ENCODE measurements around the gene SKI. TPM values are rescaled to one million over a fixed set of nuclear protein-coding genes. Genes with fewer than 3 reads are reported as not detected.

Gene SKI
- total and polyA plus RNA-seq, 2 of the 4 experiments (the other 2 are of a cell fraction): 2.3 to 20.1 TPM

DNA sequence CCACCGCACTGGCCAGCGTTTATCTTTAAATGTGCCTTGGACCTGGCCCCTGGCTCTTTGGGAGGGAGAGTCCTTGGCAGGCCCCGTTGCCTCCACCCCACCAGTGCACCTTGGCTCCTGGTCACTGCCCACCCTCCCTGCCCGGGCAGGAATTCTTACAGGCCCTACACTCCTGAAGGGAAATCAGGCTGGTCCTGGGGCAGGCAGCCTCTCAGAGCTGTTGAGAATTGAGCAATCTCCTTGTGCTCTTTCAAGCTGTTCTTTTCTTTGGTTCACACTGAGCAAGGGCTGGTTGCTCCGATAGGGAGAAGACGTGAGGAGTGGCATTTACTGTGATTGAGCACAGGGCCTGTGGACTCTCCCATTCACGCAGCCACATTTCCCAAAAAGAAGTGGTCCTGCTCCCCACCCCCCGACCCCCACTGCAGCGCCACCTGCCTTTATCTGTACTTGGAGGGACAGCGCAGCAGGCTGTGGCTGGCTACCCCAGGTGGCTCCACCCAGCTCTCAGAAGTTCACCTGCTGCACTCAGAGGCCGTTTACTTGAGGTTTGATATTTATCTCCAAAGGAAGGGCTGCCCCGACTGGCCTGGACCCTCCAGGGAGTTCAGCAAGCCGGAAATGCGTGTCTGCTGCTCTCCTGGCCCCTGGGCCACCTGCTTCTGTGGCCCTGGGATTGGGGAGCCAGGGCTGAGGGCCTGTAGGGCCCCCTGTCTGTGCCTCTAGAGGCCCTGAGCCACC lies 47.8 kb downstream of the SKI start:
- H3K9ac ChIP-seq (ENCODE audit: low read depth, low read length): no peak overlapping the region
- no peak overlapping the region; the same call in 1 of the 2 replicates for H4K91ac ChIP-seq (ENCODE audit: insufficient read depth, low read depth, low read length)
- no peak overlapping the region for H3K56ac ChIP-seq (ENCODE audit: extremely low read depth, insufficient read depth, low read length)
- peaks cover 66% of the 10 kb centered on the region for H3K4me1 ChIP-seq (ENCODE audit: control insufficient read depth, insufficient read depth, low read length)
- dilution Hi-C loops (cut with HindIII; ENCODE audit: low sequenced_read_pairs, unreplicated experiment): no loop called here
- CTCF ChIA-PET: interaction anchor here (1.4 kb wide), 1 partner anchor 167 kb away, joined by 3 read pairs; no protein-coding TSS in a partner anchor
- no peak overlapping the region for H4K8ac ChIP-seq (ENCODE audit: low read depth in 2 of 2, low read length in 2 of 2)
- H3K79me1 ChIP-seq (ENCODE audit: low read depth in 1 of 2, low read length in 2 of 2): peaks cover 13 to 83% of the 10 kb centered on the region in 2 experiments
- no peak overlapping the region for H3K18ac ChIP-seq (ENCODE audit: low read depth, low read length)
- H3K23ac ChIP-seq (ENCODE audit: low read depth, low read length): no peak overlapping the region
- H2AFZ ChIP-seq (replicated peaks; ENCODE audit: low read length, poor library complexity): peak overlapping the region; percentile 41
- H2BK20ac ChIP-seq (ENCODE audit: low read depth, low read length): no peak overlapping the region
- in situ Hi-C loops (cut with MboI; ENCODE audit: low sequenced_read_pairs): no loop called here
- H2BK5ac ChIP-seq (ENCODE audit: low read depth, low read length, poor library complexity, severe bottlenecking): peak overlapping the region; percentile 53
- POLR2A ChIA-PET (ENCODE audit: unreplicated experiment): no interaction called here
- peak overlapping the region; percentile 63 for H3K4ac ChIP-seq (ENCODE audit: low read depth, low read length)
- peaks cover 6% of the 10 kb centered on the region for H3K36me3 ChIP-seq (ENCODE audit: control insufficient read depth, insufficient read depth, low read length)
- H3K9me3 ChIP-seq (ENCODE audit: control insufficient read depth, insufficient read depth, low read length): no peaks in the 10 kb centered on the region
- peak overlapping the region; percentile 68; the same call in 1 of the 2 replicates for H2AK5ac ChIP-seq (ENCODE audit: low read depth, low read length)
- intact Hi-C loops (cut with micrococcal nuclease): loop anchor here (5.0 kb wide), 1 partner anchor 44 kb away; no protein-coding TSS in a partner anchor
- no peak overlapping the region for H3K4me3 ChIP-seq (ENCODE audit: insufficient read depth, low read depth, low read length)
- H3K27ac ChIP-seq (ENCODE audit: insufficient read depth, low read length): peak overlapping the region; percentile 60
- peaks cover 40% of the 10 kb centered on the region for H3K9me1 ChIP-seq (ENCODE audit: insufficient read depth, low read length)
- H2BK120ac ChIP-seq (ENCODE audit: low read depth, low read length): no peak overlapping the region
- peak overlapping the region; percentile 91 for H2AK9ac ChIP-seq (replicated peaks; ENCODE audit: low read depth, low read length, poor library complexity)
- no TSS peak for BruUV-seq (replicated peaks)
- H4K5ac ChIP-seq (ENCODE audit: low read depth, low read length): no peak overlapping the region
- no peak for TF ChIP-seq RCOR1 (IDR thresholded peaks at IDR 0.05; ENCODE audit: insufficient replicate concordance, low read length)
- no peak for TF ChIP-seq MAFK (IDR thresholded peaks at IDR 0.05; ENCODE audit: low read depth, low read length)
- peak; percentile 92 for TF ChIP-seq CEBPB (IDR thresholded peaks at IDR 0.05; ENCODE audit: low read depth, low read length)
- H3K14ac ChIP-seq (replicated peaks; ENCODE audit: low read depth, low read length): no peak overlapping the region
- H2BK15ac ChIP-seq (ENCODE audit: low read depth, low read length): no peak overlapping the region
- no peaks in the 10 kb centered on the region for H3K27me3 ChIP-seq (ENCODE audit: control insufficient read depth, insufficient read depth, low read length)
- DNase-seq (peak; percentile 49), ATAC-seq (ENCODE audit: low read depth) (peak; percentile 22; the same call in 1 of the 2 replicates)
- WGBS, 2 experiments (ENCODE audit: extremely low coverage in 2 of 2, insufficient read length in 1 of 2): 67% methylated on average over 3 of the region's 14 CpGs; no CpG with 5 or more reads in 1 of the 2 experiments
- H3K4me2 ChIP-seq (ENCODE audit: low read depth, low read length): no peak overlapping the region; the same call in 1 of the 2 replicates
- H4K20me1 ChIP-seq (ENCODE audit: insufficient read depth, low read length): peaks cover 77% of the 10 kb centered on the region
